HTERT RPE-1 (cell line): ENCODE measurements around the gene EPHA4.

ENCODE experiments used
- in situ Hi-C: fragments of 300-500 bp; cut with MboI; formaldehyde crosslinking; loops from 4 replicates; pipeline ENCODE4 v1.14.3; 2020; ENCODE audit warnings: low sequenced_read_pairs

EPHA4 gene

GRCh38 chr2:221546505-221547225 is 25.4 kb downstream of the EPHA4 start:
- in situ Hi-C loops: no loop called here

- in situ Hi-C loops: no loop called here
These were observed 30.9 kb downstream of the EPHA4 start for GRCh38 chr2:221541131-221541735.

GRCh38 chr2:221539246-221539645 is 32.9 kb downstream of the EPHA4 start:
- in situ Hi-C loops: no loop called here

GRCh38 chr2:221535824-221536223 is 36.3 kb downstream of the EPHA4 start:
- in situ Hi-C loops: no loop called here

- in situ Hi-C loops: no loop called here
These were observed 38.8 kb downstream of the EPHA4 start for GRCh38 chr2:221533299-221533698.

- in situ Hi-C loops: no loop called here
These were observed 39.5 kb downstream of the EPHA4 start for GRCh38 chr2:221532641-221533040.

GRCh38 chr2:221530653-221531037 is 41.5 kb downstream of the EPHA4 start:
- in situ Hi-C loops: no loop called here

GRCh38 chr2:221529943-221530652 is 42.0 kb downstream of the EPHA4 start:
- in situ Hi-C loops: no loop called here

GRCh38 chr2:221529177-221529942 is 42.7 kb downstream of the EPHA4 start:
- in situ Hi-C loops: no loop called here

GRCh38 chr2:221527776-221528309 is 44.3 kb downstream of the EPHA4 start:
- in situ Hi-C loops: no loop called here

GRCh38 chr2:221524158-221524557 is 47.9 kb downstream of the EPHA4 start:
- in situ Hi-C loops: no loop called here

GRCh38 chr2:221521233-221521845 is 50.8 kb downstream of the EPHA4 start:
- in situ Hi-C loops: no loop called here

GRCh38 chr2:221518935-221519625 is 53.0 kb downstream of the EPHA4 start:
- in situ Hi-C loops: no loop called here

- in situ Hi-C loops: no loop called here
These were observed 53.7 kb downstream of the EPHA4 start for GRCh38 chr2:221518201-221518934.

GRCh38 chr2:221517696-221518151 is 54.4 kb downstream of the EPHA4 start:
- in situ Hi-C loops: no loop called here

- in situ Hi-C loops: no loop called here
These were observed 54.9 kb downstream of the EPHA4 start for GRCh38 chr2:221517146-221517695.

- in situ Hi-C loops: no loop called here
These were observed 56.2 kb downstream of the EPHA4 start for GRCh38 chr2:221515864-221516263.

- in situ Hi-C loops: no loop called here
These were observed 57.6 kb downstream of the EPHA4 start for GRCh38 chr2:221514305-221515040.
